22Rv1 (cell line): ENCODE measurements around the gene PAQR8.

Source experiments
- H3K27ac ChIP-seq: fragments of 450-650 bp; 2 replicates; pipeline ENCODE4 v1.5.1; 2017
- CTCF ChIP-seq: fragments of 450-650 bp; IDR thresholded peaks from 2 replicates; pipeline ENCODE4 v1.5.1; 2017; ENCODE audit warnings: mild to moderate bottlenecking
- ZFX ChIP-seq: fragments of 450-650 bp; IDR thresholded peaks from 2 replicates; pipeline ENCODE4 v1.6.1; 2017; ENCODE audit warnings: antibody characterized with exemption, borderline replicate concordance

The PAQR8 gene

GRCh38 chr6:52389626-52390360 lies 27.8 kb downstream of the PAQR8 start:
- TF ChIP-seq ZFX (no peak), CTCF (peak; percentile 36; the same call in 1 of the 2 replicates)
- peak overlapping the region; percentile 87 for H3K27ac ChIP-seq

- no peak for TF ChIP-seq CTCF
- TF ChIP-seq ZFX, result no peak
- peak overlapping the region; percentile 87 for H3K27ac ChIP-seq
These were observed 28.4 kb downstream of the PAQR8 start for GRCh38 chr6:52390361-52390727.

DNA sequence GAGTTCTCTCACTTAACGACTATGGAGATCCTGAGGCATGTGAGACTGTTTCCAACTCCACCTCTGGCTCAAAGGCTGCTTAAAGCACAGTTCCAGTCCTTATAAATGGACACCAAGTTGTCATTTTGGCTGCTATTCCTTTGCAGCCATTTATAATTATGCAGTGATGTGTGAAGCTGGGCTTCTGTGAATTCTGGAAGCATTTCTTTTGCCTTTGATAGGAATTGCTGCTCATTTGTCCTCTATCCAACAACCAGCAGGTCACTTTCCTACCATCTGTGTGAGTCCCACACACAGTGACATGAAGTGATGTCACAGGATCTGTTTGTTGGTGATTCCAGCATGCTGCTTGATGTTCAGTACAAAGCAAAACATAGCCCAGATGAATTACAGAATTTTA lies 29.6 kb downstream of the PAQR8 start:
- no peak for TF ChIP-seq CTCF
- TF ChIP-seq ZFX, result no peak

DNA sequence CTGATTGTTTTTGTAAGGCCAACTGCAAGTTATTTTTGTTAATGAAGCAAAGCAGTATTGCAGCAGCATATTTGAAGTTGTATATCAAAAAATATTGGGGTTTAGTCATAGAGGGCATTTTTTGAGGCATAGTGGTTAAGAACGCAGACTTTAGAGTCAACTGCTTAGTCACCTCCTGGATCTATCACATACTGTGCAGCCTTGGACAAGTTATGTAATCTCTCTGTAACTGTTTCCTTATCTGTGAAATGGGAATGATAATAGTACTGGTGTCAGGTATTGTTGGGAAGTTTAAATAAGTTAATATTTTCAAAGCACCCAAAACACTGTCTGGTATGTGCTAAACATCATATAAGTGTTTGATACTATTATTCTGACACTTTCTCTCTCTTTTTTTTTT lies 31.0 kb downstream of the PAQR8 start:
- no peak for TF ChIP-seq ZFX

More for the DNA sequence above, 29.6 kb downstream of the PAQR8 start:
- no peak overlapping the region for H3K27ac ChIP-seq

GRCh38 chr6:52393780-52394179 lies 31.8 kb downstream of the PAQR8 start:
- TF ChIP-seq CTCF (no peak), ZFX (no peak)
- H3K27ac ChIP-seq, result no peak overlapping the region

More for the DNA sequence above, 31.0 kb downstream of the PAQR8 start:
- no peak overlapping the region for H3K27ac ChIP-seq

DNA sequence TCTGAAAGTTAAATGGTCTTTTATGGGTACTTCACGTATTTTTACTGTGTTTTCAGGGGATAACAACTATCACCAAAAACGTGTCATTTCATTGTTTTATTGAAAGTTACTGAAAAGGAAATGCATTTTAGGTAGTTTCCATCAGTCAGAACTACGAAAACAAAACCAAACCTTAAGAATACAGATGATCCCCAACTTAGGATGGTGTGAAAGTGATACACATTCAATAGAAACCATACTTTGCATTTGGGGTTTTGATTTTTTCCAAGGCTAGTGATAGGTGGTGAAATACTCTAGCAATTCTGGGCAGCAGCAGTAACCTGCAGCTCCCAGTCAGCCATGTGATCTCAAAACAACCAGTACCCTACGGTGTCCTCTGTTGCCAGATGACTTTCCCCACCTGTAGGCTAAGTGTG lies 32.3 kb downstream of the PAQR8 start:
- no peak for TF ChIP-seq ZFX
- TF ChIP-seq CTCF, result no peak
- no peak overlapping the region for H3K27ac ChIP-seq

DNA sequence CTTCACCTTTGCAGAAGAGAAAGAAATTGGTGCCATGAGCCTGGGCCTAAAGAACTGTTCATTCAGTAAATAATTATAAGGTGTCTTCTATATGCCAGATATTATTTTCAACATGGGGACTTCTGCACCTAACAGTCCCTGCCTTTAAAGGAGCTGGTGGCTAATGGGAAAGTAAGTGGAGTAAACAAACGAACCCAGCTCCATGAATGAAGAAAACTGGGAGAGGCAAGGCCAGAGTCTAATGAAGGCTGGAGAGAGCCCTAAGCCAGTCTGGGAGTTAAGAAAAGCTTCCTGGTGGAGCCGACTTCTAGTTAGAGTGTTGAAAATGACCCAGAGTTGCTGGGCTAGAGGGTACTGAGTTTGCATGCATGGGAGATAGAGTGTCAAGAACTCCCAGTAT lies 34.0 kb downstream of the PAQR8 start:
- H3K27ac ChIP-seq, result no peak overlapping the region
- TF ChIP-seq ZFX (no peak), CTCF (no peak)
